H1 (cell line): ENCODE results near the gene SAPCD1. TPM values are rescaled to one million over a fixed set of nuclear protein-coding genes. Genes with fewer than 3 reads are reported as not detected.
A peak's percentile ranks its signal among the peaks of the same experiment; 100 is the strongest.

Experiments
- CTCF ChIA-PET: fragments of 300-600 bp; sonication (Branson Sonifier 250); formaldehyde crosslinking; loops from one replicate; lab custom pipeline; 2021; ENCODE audit not compliant: partially characterized antibody; lab: Charles Lee
- POLR2A ChIA-PET: fragments of 300-600 bp; sonication (Branson Sonifier 250); formaldehyde crosslinking; loops from one replicate; lab custom pipeline; 2021; ENCODE audit warnings: inconsistent platforms; ENCODE audit not compliant: partially characterized antibody; lab: Charles Lee
- DNase-seq, 2 experiments: peaks; one replicate each; pipeline versions ENCODE4 v3.0.0 to v3.0.0-alpha.2; 2010 to 2022; ENCODE audit warnings: low spot score in 2 of 2, low read depth in 1 of 2, mixed read lengths in 1 of 2
- FAIRE-seq: peaks from 2 replicates; lab custom pipeline; 2011; peaks lifted over from hg19 to GRCh38; lab: Jason Lieb, UNC
- H2AFZ ChIP-seq: 2 replicates; pipeline ENCODE4 v1.8.1; 2012; ENCODE audit warnings: low read length, inconsistent platforms
- H2AK5ac ChIP-seq: 2 replicates; pipeline ENCODE4 v1.6.1; 2013; ENCODE audit warnings: low read depth, low read length
- H2BK120ac ChIP-seq: replicated peaks from 2 replicates; pipeline ENCODE3; 2013; ENCODE audit warnings: low read depth, low read length, inconsistent platforms
- H2BK12ac ChIP-seq: 2 replicates; pipeline ENCODE4 v1.6.1; 2013; ENCODE audit warnings: low read depth, low read length
- H2BK15ac ChIP-seq: 2 replicates; pipeline ENCODE4 v1.6.1; 2013; ENCODE audit warnings: low read length
- H2BK20ac ChIP-seq: 2 replicates; pipeline ENCODE4 v1.6.1; 2013; ENCODE audit warnings: low read length
- H2BK5ac ChIP-seq: 2 replicates; pipeline ENCODE4 v1.6.1; 2013; ENCODE audit warnings: low read depth, low read length
- H3K14ac ChIP-seq: 2 replicates; pipeline ENCODE4 v1.6.1; 2013; ENCODE audit warnings: inconsistent platforms; ENCODE audit not compliant: insufficient read length
- H3K18ac ChIP-seq: 2 replicates; pipeline ENCODE4 v1.6.1; 2013; ENCODE audit warnings: low read length; ENCODE audit errors: extremely low read depth
- H3K23ac ChIP-seq: 2 replicates; pipeline ENCODE4 v1.6.1; 2013; ENCODE audit warnings: inconsistent platforms; ENCODE audit not compliant: insufficient read length
- H3K23me2 ChIP-seq: 2 replicates; pipeline ENCODE4 v1.6.1; 2013; ENCODE audit warnings: low read depth, low read length
- H3K27ac ChIP-seq: 2 replicates; pipeline ENCODE4 v1.6.1; 2011; ENCODE audit warnings: low read depth, low read length, inconsistent platforms
- H3K27me3 ChIP-seq, 4 experiments: replicated peaks in 1 of 4; 1 replicate in 1 of 4; 2 replicates in 3 of 4; pipeline versions ENCODE4 v1.6.1 to v1.8.1; 2011 to 2013; ENCODE audit warnings: low read length in 3 of 4, mild to moderate bottlenecking in 3 of 4, inconsistent platforms in 2 of 4, mixed read lengths in 2 of 4, moderate library complexity in 1 of 4; ENCODE audit not compliant: control insufficient read depth in 3 of 4, insufficient read depth in 3 of 4; ENCODE audit errors: extremely low read depth in 1 of 4
- H3K36me3 ChIP-seq, 4 experiments: 2 replicates each; pipeline versions ENCODE4 v1.6.1 to v1.8.1; 2011 to 2013; ENCODE audit warnings: mild to moderate bottlenecking in 4 of 4, low read length in 3 of 4, moderate library complexity in 2 of 4, control low read depth in 1 of 4, inconsistent platforms in 1 of 4; ENCODE audit not compliant: insufficient read depth in 4 of 4, control insufficient read depth in 2 of 4
- H3K4ac ChIP-seq: replicated peaks from 2 replicates; pipeline ENCODE3; 2013; ENCODE audit warnings: low read length, low read depth, mixed read lengths, inconsistent platforms; ENCODE audit not compliant: insufficient read length
- H3K4me1 ChIP-seq, 4 experiments: replicated peaks in 1 of 4; 1 replicate in 1 of 4; 2 replicates in 3 of 4; pipeline versions ENCODE4 v1.6.1 to v1.8.1; 2011 to 2013; ENCODE audit warnings: low read length in 3 of 4, inconsistent platforms in 2 of 4, mixed read lengths in 1 of 4; ENCODE audit not compliant: insufficient read depth in 4 of 4, control insufficient read depth in 3 of 4
- H3K4me2 ChIP-seq, 2 experiments: 2 replicates each; pipeline versions ENCODE4 v1.6.1 to v1.8.1; 2011 to 2013; ENCODE audit warnings: low read depth in 2 of 2, low read length in 2 of 2, control low read depth in 1 of 2, inconsistent platforms in 1 of 2, mild to moderate bottlenecking in 1 of 2; ENCODE audit not compliant: insufficient read depth in 1 of 2
- H3K4me3 ChIP-seq, 4 experiments: fragments of 200-600, 300-600 bp in 1 of 4; sonication (generic), shearing (Covaris generic), sonication (Bioruptor Twin) in 1 of 4; 2 replicates each; pipeline versions ENCODE4 v1.5.1 to v1.8.1; 2011 to 2016; ENCODE audit warnings: low read length in 4 of 4, low read depth in 3 of 4, control low read depth in 2 of 4, inconsistent platforms in 2 of 4, mild to moderate bottlenecking in 2 of 4, mixed read lengths in 1 of 4, moderate library complexity in 1 of 4; ENCODE audit not compliant: insufficient read depth in 2 of 4; ENCODE audit errors: extremely low read depth in 1 of 4
- H3K56ac ChIP-seq: replicated peaks from 2 replicates; pipeline ENCODE3; 2013; ENCODE audit warnings: low read depth, mild to moderate bottlenecking, mixed read lengths, low read length, inconsistent platforms; ENCODE audit not compliant: insufficient read length
- H3K79me1 ChIP-seq: 2 replicates; pipeline ENCODE4 v1.6.1; 2013; ENCODE audit warnings: low read depth, low read length, control low read depth
- H3K79me2 ChIP-seq, 2 experiments: 2 replicates each; pipeline versions ENCODE4 v1.6.1 to v1.8.1; 2012 to 2013; ENCODE audit warnings: low read length in 2 of 2, mild to moderate bottlenecking in 2 of 2, inconsistent platforms in 1 of 2; ENCODE audit not compliant: insufficient read depth in 2 of 2, control insufficient read depth in 1 of 2
- H3K9ac ChIP-seq, 4 experiments: replicated peaks in 1 of 4; 1 replicate in 1 of 4; 2 replicates in 3 of 4; pipeline versions ENCODE4 v1.6.1 to v1.8.1; 2011 to 2013; ENCODE audit warnings: low read depth in 3 of 4, low read length in 3 of 4, control low read depth in 2 of 4, mild to moderate bottlenecking in 2 of 4, moderate library complexity in 2 of 4, inconsistent platforms in 1 of 4; ENCODE audit errors: extremely low read depth in 1 of 4
- H3K9me3 ChIP-seq, 2 experiments: 2 replicates each; pipeline versions ENCODE4 v1.6.1 to v1.8.1; 2012 to 2013; ENCODE audit warnings: mild to moderate bottlenecking in 2 of 2, moderate library complexity in 2 of 2, control low read depth in 1 of 2, inconsistent platforms in 1 of 2, low read depth in 1 of 2, low read length in 1 of 2, mixed read lengths in 1 of 2; ENCODE audit not compliant: insufficient read depth in 2 of 2
- H4K20me1 ChIP-seq, 2 experiments: replicated peaks in 1 of 2; 2 replicates each; pipeline versions ENCODE3 to v1.8.1; 2011 to 2013; ENCODE audit warnings: inconsistent platforms in 2 of 2, low read length in 2 of 2, mild to moderate bottlenecking in 1 of 2; ENCODE audit not compliant: insufficient read depth in 2 of 2, control insufficient read depth in 1 of 2
- H4K5ac ChIP-seq: 2 replicates; pipeline ENCODE4 v1.6.1; 2013; ENCODE audit warnings: low read length, low read depth, mixed read lengths, inconsistent platforms; ENCODE audit not compliant: insufficient read length
- H4K8ac ChIP-seq: 2 replicates; pipeline ENCODE4 v1.8.0; 2013; ENCODE audit warnings: mild to moderate bottlenecking, moderate library complexity, low read length, inconsistent platforms; ENCODE audit not compliant: insufficient read depth; ENCODE audit errors: extremely low read depth
- H4K91ac ChIP-seq: replicated peaks from 2 replicates; pipeline ENCODE3; 2013; ENCODE audit warnings: low read length, mixed read lengths, inconsistent platforms; ENCODE audit not compliant: insufficient read length
- CHD2 ChIP-seq: IDR thresholded peaks from 2 replicates; pipeline ENCODE4 v1.6.1; 2012; ENCODE audit warnings: low read length, improper control_type of control experiment
- CREB1 ChIP-seq: IDR thresholded peaks from 2 replicates; pipeline ENCODE4 v1.6.1; 2012; ENCODE audit warnings: inconsistent platforms
- JUN ChIP-seq: IDR thresholded peaks from 2 replicates; pipeline ENCODE4 v1.6.1; 2011; ENCODE audit warnings: low read depth, mild to moderate bottlenecking, improper control_type of control experiment, low read length
- KDM1A ChIP-seq: fragments of 200-600, 300-600 bp; sonication (generic); IDR thresholded peaks from 2 replicates; pipeline ENCODE4 v1.7.1; 2016; ENCODE audit warnings: mild to moderate bottlenecking, low read length, borderline replicate concordance
- RFX5 ChIP-seq: IDR thresholded peaks from 2 replicates; pipeline ENCODE4 v1.6.1; 2011; ENCODE audit warnings: low read depth, low read length, improper control_type of control experiment, borderline replicate concordance
- SIX5 ChIP-seq: IDR thresholded peaks from 2 replicates; pipeline ENCODE4 v1.6.1; 2011; ENCODE audit warnings: mild to moderate bottlenecking, low read depth, low read length
- SP4 ChIP-seq: IDR thresholded peaks from 2 replicates; pipeline ENCODE4 v1.6.1; 2012; ENCODE audit warnings: low read length, inconsistent platforms
- WGBS, 2 experiments: shearing (Covaris generic) in 1 of 2; methylation state at CpG; one replicate each; pipeline versions ENCODE4 v1.1.6 to v1.1.7; 2013 to 2015; ENCODE audit warnings: low lambda C conversion rate in 2 of 2, mixed read lengths in 2 of 2, inconsistent platforms in 1 of 2, low coverage in 1 of 2, missing lambda C conversion rate in 1 of 2; ENCODE audit not compliant: insufficient replicate concordance in 2 of 2, insufficient coverage in 1 of 2, insufficient read length in 1 of 2; ENCODE audit errors: extremely low coverage in 1 of 2, missing lambda C conversion rate in 1 of 2; 5-methylcytosine and 5-hydroxymethylcytosine counted together
- polyA plus RNA-seq, 7 experiments: library from polyadenylated mRNA; depleted of rRNA in 3 of 7; stranded (reverse) in 5 of 7; unstranded in 2 of 7; fragments of >200 nt in 5 of 7; fragments of 200-250 nt in 2 of 7; gene quantifications; 1 replicate in 5 of 7; 2 replicates in 1 of 7; 4 replicates in 1 of 7; pipeline versions ENCODE4 v1.2.1 to v1.2.3, GENCODE V29; 2011 to 2013; ENCODE audit warnings: missing spikeins in 2 of 7, mixed read lengths in 2 of 7
- total RNA-seq: library from RNA; stranded (reverse); fragmentation: NEBNext Ultra II Directional; extraction: Animal tissue kit (Norgen Biotek cat#: 25700); gene quantifications from 2 replicates; pipeline ENCODE4 v1.2.1, GENCODE V29; 2021
- TF ChIP-seq, protein P1 (sequence below): IDR thresholded peaks from 2 replicates; pipeline ENCODE4 v1.6.1; 2012; ENCODE audit warnings: inconsistent platforms

Gene SAPCD1
- total and polyA plus RNA-seq, 2 of the 8 experiments (the other 6 are each of a cell fraction or from before 2014, with no cell fraction given), result 3.1 to 5.9 TPM

DNA sequence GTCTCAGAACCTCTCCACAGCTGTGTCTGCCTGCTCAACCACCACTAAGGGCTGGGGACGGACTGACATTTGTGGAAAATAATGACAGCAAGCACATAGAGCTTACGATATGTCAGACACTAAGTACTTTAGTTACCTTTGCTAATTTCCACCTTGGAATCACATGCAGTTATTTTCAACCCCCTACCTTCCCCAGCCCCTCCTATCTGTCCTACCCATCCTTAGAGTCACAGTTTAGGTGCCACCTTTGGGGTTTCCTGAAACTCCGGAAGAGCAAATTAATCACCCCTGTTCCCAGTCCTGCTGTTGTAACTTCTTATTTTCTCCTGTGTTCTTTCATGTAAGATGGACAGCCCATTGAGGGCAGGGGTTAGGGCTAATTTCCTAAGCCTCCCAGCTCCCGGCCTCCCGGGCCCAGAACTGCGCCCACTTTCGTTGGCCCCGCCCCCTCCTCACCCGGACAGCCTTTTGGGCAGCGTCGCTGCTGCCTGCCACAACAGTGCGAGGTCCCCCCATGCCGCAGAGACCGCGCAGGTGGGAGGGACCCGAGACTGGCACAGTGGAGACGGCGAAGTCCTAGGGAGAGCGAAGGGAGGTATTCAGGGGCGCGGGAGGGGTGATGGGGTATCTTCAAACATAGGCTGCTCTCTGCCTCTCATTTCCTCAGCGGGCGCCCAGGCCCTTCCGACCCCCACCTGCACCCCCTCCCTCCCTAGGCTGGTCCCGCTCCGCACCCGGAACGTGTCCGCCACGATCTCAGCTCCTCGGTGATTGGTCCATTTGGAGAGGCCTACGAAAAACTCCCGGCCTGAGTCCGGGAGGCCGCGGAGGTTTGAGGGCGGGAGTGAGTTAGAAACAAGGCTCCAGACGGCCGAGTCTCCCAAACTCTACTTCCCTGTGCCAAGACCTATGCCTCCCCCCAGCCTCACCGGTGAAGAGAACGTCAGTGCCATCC lies 34.5 kb upstream of the SAPCD1 start:
- Histone ChIP-seq H3K23ac (no peak overlapping the region), H4K5ac (no peak overlapping the region), H3K79me1 (0 out of 2 replicates have a peak, but pooled peaks cover 3% of the 10 kb centered on the region), H2BK5ac (no peak overlapping the region), H3K23me2 (peaks cover 2% of the 10 kb centered on the region; the same call in 1 of the 2 replicates), H4K8ac (no peak overlapping the region), H3K4ac (no peak overlapping the region), H3K18ac (no peak overlapping the region), H2AFZ (no peak overlapping the region), H3K36me3 (peaks cover 3 to 28% (median 23%) of the 10 kb centered on the region in 4 experiments; a peak in 7 of 8 replicates), H3K4me1 (peaks cover 2 to 13% (median 7%) of the 10 kb centered on the region in 4 experiments), H2BK12ac (no peak overlapping the region), H3K56ac (no peak overlapping the region), H3K4me3 (peak overlapping the region in 3 of 4 experiments; percentile 77 to 91 (median 89); a peak in 2 of 8 replicates), H3K27ac (no peak overlapping the region), H2AK5ac (no peak overlapping the region), H2BK20ac (no peak overlapping the region), H4K20me1 (peaks cover 0 to 1% of the 10 kb centered on the region in 2 experiments), H3K14ac (no peak overlapping the region), H3K9me3 (no peaks in the 10 kb centered on the region), H4K91ac (no peak overlapping the region), H2BK15ac (peak overlapping the region; percentile 61; the same call in 1 of the 2 replicates), H3K4me2 (peak overlapping the region; percentile 31 to 90; a peak in 2 of 4 replicates), H3K79me2 (no peaks in the 10 kb centered on the region), H2BK120ac (no peak overlapping the region), H3K9ac (no peak overlapping the region), H3K27me3 (no peaks in the 10 kb centered on the region)
- no peak for TF ChIP-seq CHD2
- no peak for TF ChIP-seq JUN
- TF ChIP-seq, protein P1, sequence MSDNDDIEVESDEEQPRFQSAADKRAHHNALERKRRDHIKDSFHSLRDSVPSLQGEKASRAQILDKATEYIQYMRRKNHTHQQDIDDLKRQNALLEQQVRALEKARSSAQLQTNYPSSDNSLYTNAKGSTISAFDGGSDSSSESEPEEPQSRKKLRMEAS, result no peak
- no peak for TF ChIP-seq KDM1A
- no peak for TF ChIP-seq SP4
- TF ChIP-seq SIX5, result no peak
- TF ChIP-seq CREB1, result no peak
- no peak for TF ChIP-seq RFX5
- ChIA-PET CTCF (interaction anchor here (0.5 to 8.9 kb wide), 15 partner anchors 10 to 102 kb away, joined by 3 to 89 read pairs (median 4); partner anchors contain the start of genes ABHD16A, LY6G6D and MSH5), POLR2A (interaction anchor here (0.6 to 7.2 kb wide), 6 partner anchors 10 to 99 kb away, joined by 3 to 73 read pairs (median 3); partner anchors contain the start of genes CLIC1, HSPA1B and MSH5)
- no peak for DNase-seq
- FAIRE-seq, result no peak
- 86% methylated on average over 23 of the region's 41 CpGs; no CpG with 5 or more reads in 1 of the 2 experiments for WGBS, 2 experiments
